CD4-positive, alpha-beta T cell treated with Interleukin-17A for 4 hours (primary cell): ENCODE data around the gene CES2.

Experiments
- DNase-seq: peaks from one replicate; pipeline ENCODE4 v3.0.0-alpha.2; 2020; ENCODE audit warnings: mixed read lengths

Gene CES2

DNA sequence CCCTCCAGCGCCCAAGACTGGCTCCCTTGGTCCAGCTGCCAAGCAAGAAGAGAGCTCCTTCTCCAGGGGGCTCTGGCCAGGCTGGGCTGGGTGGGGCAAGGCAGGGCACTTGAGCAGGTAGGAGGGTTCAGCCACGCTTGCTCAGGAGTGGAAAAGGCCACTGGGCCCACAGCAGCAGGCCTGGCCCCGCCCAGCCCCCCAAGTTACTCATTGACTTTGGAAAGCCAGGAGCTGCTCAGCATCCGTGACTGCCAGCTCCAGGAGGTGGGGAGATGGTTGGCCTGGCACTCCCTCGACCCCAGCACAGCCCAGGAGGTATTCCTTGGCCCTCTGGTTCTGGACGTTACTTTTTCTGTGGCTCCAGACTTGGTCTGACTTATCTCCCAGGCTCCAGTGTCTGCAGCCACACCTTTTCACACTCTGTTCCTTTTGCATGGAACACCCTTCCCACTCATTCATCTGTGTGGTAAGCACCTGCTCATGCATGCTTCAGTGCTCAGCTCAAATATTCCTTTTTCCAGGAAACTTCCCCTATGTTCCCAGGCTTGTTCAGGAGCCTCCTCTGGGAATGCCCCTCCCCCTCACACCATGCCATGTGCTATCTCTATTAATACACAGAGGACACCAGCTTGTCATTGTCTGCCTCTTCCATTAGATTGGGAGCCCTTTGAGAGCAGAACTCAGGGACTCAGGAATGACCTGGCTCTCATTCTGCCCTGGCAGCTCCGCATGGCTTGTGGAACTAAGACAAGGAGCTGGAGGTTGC is 16.3 kb upstream of the CES2 start, which contains the start of gene CDH16:
CDH16 (minus strand) TSS at position 83 of the 766 bp plus-strand sequence. CDS start 820 bp downstream, outside the sequence.
- no peak for DNase-seq

DNA sequence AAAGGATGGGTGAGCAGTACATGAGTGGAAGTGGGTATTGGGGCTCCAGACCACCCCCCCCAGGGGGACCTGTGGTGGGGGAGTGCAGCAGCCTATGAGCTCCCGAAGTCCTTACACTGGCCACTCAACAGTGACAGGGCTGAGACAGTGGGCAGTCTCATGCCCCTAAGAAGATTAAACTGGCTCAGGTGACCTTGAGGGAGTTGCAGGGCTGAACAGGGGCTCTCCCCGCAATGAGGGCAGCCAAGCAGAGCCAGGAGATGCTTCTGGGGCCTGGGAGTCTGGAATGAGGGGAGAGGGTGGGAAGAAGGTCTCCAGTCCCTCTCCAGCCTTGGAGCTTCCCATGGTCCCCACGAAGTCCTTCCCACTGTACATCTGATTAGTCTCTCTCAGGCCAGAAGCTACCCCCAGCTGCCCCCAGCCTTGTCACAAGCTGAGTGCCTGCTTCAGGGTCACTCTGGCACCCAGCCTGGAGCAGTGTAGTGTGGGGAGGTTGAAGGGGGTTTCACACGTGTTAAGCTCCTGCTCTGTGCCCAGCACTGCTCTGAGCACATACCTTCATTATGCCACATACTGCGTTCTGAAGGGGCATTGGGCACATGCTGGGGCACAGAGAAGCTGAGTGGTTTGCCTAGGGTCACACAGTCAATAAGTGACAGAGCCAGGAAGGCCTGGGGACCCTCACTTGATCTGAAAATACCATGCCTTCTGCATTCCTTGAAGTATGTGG is 15.6 kb upstream of the CES2 start:
- DNase-seq, result no peak

- no peak for DNase-seq
These were observed 15.1 kb upstream of the CES2 start for GRCh38 chr16:66920299-66920590.

- DNase-seq, result no peak
These were observed 14.2 kb upstream of the CES2 start for GRCh38 chr16:66920924-66921680.

- DNase-seq, result no peak
These were observed 13.4 kb upstream of the CES2 start for GRCh38 chr16:66921729-66922450.

GRCh38 chr16:66923247-66923731 is 12.0 kb upstream of the CES2 start:
- no peak for DNase-seq

DNA sequence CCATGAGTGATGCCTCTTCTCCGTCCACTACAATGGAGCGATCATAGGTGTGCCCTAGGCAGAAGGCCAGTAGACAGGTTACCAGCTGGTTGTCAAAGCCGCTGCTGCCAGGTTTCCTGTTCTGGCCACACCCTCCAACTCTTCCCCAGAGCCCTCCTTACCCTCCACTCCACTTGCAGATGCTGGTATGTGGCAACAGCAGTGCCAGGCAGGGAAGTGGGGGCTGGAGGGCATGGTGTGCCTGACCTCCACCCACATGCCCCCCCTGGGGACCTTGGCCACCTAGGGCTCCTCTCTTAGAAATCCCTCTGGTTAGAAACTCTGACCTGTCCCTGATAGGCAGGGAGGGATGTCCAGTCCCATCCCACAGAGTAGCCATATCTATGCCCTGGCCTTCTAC is 11.4 kb upstream of the CES2 start:
- DNase-seq, result no peak

DNA sequence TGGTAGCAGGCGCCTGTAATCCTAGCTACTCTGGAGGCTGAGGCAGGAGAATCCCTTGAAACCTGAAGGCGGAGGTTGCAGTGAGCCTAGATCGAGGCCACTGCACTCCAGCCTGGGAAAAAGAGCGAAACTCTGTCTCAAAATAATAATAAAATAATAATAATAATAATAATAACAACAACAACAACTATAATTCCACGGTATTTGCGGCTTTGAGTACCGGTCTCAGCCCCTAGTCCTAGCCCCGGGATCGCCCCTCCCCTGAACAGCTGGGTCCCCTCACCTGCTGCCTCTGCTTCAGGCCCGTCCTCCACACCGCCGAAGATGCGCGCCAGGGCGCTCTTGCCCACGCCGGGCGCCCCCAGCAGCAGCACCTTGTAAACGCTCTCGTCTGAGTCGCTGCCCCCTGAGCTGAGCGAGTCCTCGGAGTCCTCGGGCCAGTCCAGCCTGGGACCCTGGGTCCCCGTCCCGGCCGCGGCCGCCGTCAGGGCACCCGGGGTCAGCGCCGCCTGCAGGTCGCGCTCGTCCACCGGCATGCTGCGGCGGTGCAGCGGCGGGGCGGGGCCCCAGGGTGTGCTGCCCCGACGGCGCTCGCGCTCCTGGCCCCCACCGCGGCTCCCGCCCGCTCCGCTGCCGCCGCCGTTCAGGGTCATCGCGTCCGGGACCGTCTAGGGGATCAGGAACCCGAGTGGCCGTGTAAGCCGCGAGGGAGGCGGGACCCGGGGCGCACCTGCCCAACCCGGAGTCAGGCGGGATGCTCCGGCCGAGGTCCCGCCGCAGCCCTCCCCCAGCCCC is 10.6 kb upstream of the CES2 start:
- peak; percentile 48 for DNase-seq

DNA sequence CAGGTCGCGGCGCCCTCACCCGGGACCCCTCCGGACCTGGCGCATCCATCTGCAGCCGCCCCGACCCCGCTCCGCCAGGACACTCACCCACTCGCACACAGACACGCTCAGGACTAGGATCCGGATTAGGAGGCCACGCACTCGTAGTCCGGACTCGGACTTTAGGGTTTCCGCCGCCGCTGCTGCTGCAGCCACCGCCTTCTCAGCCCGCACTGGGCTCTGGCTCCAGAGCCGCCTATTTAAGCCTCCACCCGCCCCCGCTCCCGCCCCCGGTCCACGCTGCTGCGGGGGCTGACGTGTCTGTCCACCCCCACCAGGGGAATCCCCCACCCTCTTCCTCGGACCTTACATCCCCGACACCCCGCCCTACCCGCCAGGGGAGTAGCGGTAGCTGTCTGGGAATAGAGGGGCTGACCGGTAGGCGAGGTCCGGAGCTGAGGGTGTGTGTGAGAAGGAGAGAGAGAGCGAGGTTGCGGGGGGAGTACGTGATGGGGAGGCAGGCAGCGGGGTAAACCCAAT is 9.9 kb upstream of the CES2 start, which contains the start of gene RRAD:
RRAD (minus strand) TSS at position 214 of the 519 bp plus-strand sequence. CDS start 356 bp downstream, outside the sequence.
- no peak for DNase-seq

DNA sequence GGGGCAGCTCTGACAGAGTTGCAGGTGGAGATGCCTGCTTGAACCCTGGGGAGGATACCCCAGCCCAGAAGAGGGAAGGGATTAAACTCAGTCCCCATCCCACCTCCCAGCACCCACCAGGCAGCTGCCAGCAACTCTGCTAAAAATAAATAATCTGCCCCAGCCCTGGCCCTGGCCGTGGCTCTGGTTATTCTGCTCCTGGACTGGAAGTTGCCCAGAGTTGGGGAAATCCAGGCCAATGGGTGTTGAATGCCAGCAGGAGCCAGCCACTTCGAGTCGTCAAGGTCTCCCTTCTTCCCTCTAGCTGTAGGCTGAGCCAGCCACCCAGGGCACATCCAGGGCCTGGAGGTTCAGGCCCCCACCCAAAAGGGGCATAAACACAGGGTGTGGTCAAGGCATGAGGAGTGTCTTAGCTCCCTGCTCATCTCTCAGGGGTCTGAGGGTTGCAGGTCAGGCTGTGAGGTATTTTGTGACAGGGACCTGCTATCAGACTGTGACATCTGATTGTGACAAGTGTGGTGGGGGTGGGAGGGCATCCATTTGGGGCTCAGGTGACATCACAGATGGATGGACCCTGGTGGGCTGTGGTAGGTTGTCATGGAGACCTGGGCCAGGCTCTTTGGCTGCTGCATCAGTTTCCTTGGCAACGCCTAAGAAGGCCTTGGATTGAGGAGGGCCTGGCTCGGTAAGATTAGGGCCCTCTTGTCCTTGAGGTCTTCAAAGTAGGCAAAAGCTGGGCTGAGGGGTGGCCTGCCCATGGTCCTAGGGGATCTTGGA is 9.0 kb upstream of the CES2 start:
- DNase-seq, result no peak

DNA sequence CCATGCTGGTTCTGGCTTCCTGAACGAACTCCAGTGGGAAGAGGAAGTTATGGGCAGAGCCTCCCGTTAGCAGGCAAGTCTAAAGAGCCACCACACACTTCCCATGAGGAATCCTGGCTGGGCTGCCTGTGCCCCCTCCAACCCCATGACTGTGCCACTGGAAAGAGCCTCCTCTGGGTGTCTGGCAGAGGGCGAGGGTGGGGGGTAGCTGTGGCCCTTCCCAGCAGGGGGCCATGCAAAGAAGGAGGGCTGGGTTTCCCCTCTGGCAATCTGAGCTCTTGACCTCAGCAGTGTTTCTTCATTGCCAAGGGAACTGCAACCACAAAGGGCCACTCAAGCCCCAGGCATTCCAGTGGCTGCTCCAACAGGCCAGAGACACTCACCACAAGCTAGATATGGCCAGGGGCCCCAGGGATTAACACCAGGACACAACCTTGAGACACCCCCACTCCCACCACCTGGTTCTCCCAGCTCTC is 8.3 kb upstream of the CES2 start:
- DNase-seq, result no peak

- DNase-seq, result no peak
These were observed 7.2 kb upstream of the CES2 start for GRCh38 chr16:66927918-66928649.

GRCh38 chr16:66928702-66929388 is 6.5 kb upstream of the CES2 start:
- DNase-seq, result peak; percentile 45

GRCh38 chr16:66930189-66930588 is 5.1 kb upstream of the CES2 start:
- no peak for DNase-seq

- DNase-seq, result no peak
These were observed 3.7 kb upstream of the CES2 start for GRCh38 chr16:66931665-66932064.

DNA sequence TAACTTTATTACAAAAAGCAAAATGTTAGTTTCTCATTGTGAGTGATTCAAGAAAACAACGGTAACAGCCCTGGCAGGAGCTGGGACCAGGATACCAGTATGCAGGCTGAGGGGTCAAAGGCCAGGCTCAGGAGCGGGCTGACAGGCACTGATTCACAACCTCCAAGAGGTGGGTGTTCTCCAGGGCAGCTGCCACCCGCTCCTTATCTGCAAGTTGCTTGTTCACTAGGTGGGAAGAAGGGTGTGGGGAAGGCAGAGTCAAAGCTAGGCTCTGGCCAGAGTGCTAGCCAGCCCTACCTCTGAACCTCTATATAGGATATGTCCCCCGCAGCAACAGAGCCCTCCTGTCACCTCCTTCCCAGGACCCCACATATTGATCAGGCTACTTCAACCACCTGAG is 3.2 kb upstream of the CES2 start:
- DNase-seq, result no peak

DNA sequence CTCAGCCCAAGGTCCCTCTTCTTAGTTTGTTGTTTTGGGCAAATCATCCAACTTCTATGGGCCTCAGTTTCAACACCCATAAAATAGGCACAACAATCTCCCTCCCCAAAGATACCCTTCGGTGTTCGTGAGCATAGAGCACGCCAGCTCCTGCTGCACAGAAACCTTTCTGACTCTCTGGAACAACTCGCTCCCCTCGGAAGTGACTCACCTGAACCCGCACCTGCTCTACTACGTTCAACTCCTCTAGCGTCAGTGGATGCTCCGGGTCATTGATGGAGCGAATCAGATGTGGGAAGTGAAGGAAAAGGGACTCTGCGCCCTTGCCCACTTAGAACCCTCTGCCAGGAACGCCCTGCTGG is 1.6 kb upstream of the CES2 start:
- DNase-seq, result peak; percentile 67

DNA sequence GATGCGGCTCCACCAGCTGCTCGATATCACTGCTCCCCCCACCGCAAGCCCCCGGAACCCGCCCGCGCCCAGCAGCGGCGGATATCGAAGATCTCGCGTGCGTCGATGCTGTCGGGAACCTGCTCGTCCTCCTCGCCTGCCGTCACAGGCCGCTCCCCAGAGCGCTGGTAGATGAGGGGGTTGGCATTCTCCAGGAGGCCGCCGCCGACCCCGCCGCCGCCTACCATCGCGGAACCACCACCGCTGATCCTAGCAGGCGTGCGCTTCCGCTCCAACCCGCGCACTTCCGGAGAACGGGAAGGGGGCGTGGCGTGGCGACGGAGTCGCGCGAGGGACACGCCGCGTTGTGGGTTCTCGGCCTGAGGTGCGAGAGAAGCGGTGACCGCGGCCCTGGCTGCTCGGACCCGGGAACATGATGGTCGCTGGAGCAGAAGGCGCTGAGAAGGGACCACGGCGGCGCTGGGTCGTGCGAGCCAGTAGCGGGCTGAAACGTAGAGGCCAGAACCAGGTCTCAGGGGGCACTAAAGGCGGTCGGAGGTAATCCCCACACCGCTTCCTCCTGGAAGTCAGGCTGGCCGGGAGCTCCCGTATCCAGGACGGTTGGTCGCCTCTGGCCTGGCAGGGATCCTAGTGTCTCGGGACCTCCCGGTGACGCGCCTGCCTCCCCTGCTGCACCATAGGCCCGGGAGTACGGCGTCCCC is 1.0 kb upstream of the CES2 start, which contains the start of gene CIAO2B:
CIAO2B (minus strand) TSS at position 265 of the 701 bp plus-strand sequence; CDS start at position 227, 38 bp downstream.
- DNase-seq, result peak; percentile 91
